ENCODE results near the gene SULT6B1. TPM values are rescaled to one million over a fixed set of nuclear protein-coding genes. Genes with fewer than 3 reads are reported as not detected.
"Not testable (repeated sequence)": the region's sequence is repeated elsewhere in the genome, so short reads cannot be mapped to it uniquely, and the experiment has no call there.

The SULT6B1 gene
- total RNA-seq, 4 donors from 2014 or later: not detected

DNA sequence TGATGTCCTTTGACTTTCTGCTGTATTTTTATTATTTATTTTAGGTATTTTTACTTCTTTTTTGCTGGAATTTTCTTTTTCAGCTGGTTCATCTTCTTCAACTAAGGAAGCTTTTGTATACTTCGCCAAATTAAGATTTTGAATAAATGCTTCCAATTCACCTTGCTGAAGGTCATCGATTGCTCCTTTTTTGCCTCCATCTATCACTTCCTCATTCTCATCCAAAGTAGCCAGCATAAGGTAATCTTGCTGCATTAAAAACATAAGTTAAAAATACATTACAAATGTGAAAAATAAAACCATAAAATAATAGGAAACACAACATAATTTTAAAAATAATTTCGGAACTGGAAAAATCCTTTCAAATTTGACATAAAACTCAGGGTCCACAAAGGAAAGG, 40.3 kb upstream of the SULT6B1 start:
- Histone ChIP-seq H3K4me1 (peaks cover 6 to 61% (median 24%) of the 10 kb centered on the region in 3 donors), H3K36me3 (peaks cover 0 to 21% of the 10 kb centered on the region in 2 donors), H3K9me3 (no peaks in the 10 kb centered on the region), H3K4me3 (no peak overlapping the region), H3K27me3 (no peaks in the 10 kb centered on the region), H3K27ac (no peak overlapping the region)
- WGBS, 2 donors (ENCODE audit: low coverage in 1 of 2): 89 to 100% methylated on average over 3 of the region's 3 CpGs
- no peak for ATAC-seq
- TF ChIP-seq POLR2AphosphoS5 (IDR thresholded peaks at IDR 0.05) (no peak), EP300 (IDR thresholded peaks at IDR 0.05) (no peak), CTCF (IDR thresholded peaks at IDR 0.05) (no peak), POLR2A (IDR thresholded peaks at IDR 0.05) (no peak)

DNA sequence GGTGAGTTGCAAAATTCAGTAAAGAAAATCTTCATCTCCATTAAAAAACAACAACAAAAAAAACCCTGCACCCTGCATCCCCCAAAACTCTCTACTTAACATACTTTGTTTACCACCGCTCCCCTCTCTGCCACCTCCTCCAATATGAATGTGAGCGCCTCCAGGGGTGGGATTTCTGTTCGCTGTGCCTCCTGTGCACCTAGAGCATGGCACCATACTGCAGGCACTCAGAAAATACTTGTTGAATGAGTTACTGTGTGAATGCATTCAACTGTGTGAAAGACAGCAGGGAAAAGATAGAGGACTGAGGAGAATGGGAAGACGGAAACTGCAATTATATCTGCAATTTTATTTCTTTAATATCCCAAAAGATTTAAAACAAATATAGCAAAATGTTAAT, 38.4 kb upstream of the SULT6B1 start:
- TF ChIP-seq EP300 (IDR thresholded peaks at IDR 0.05): no peak
- TF ChIP-seq POLR2A (IDR thresholded peaks at IDR 0.05): no peak
- TF ChIP-seq POLR2AphosphoS5 (IDR thresholded peaks at IDR 0.05): no peak
- TF ChIP-seq CTCF (IDR thresholded peaks at IDR 0.05): no peak
- Histone ChIP-seq H3K4me3 (no peak overlapping the region), H3K27me3 (no peaks in the 10 kb centered on the region), H3K9me3 (no peaks in the 10 kb centered on the region), H3K36me3 (peaks cover 4 to 36% of the 10 kb centered on the region in 2 donors), H3K4me1 (peaks cover 4 to 48% (median 16%) of the 10 kb centered on the region in 3 donors), H3K27ac (no peak overlapping the region)
- ATAC-seq: no peak
- 75 to 96% methylated on average over 1 to 4 of the region's 4 CpGs for WGBS, 2 donors (ENCODE audit: low coverage in 1 of 2)

DNA sequence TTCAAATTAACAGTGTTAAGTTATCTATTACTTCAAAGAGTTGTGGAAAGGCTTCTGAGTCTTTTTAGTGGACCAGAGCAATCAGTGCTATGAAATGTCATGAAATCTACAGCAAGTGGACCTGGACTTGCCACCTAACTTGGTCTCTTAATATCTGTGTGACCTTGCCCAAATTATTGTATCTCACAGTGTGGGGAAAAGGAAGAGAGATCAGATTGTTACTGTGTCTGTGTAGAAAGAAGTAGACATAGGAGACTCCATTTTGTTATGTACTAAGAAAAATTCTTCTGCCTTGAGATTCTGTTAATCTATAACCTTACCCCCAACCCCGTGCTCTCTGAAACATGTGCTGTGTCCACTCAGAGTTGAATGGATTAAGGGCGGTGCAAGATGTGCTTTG, 36.7 kb upstream of the SULT6B1 start:
- WGBS, 2 donors (ENCODE audit: low coverage in 1 of 2): no CpG with 5 or more reads among the region's 2 CpGs
- not testable (repeated sequence) for H3K27ac ChIP-seq, H3K9me3 ChIP-seq, H3K27me3 ChIP-seq, H3K4me3 ChIP-seq, ATAC-seq
- Histone ChIP-seq H3K36me3 (peaks cover 4 to 54% of the 10 kb centered on the region in 2 donors), H3K4me1 (peaks cover 4 to 42% (median 14%) of the 10 kb centered on the region in 3 donors)

GRCh38 chr2:37224063-37224462, 35.6 kb upstream of the SULT6B1 start:
- WGBS, 2 donors (ENCODE audit: low coverage in 1 of 2): 87 to 100% methylated on average over 1 of the region's 1 CpG
- Histone ChIP-seq H3K36me3 (peaks cover 4 to 64% of the 10 kb centered on the region in 2 donors), H3K27me3 (no peaks in the 10 kb centered on the region), H3K4me1 (peaks cover 0 to 32% (median 6%) of the 10 kb centered on the region in 3 donors), H3K27ac (no peak overlapping the region), H3K9me3 (no peaks in the 10 kb centered on the region), H3K4me3 (no peak overlapping the region)
- TF ChIP-seq POLR2AphosphoS5 (IDR thresholded peaks at IDR 0.05): no peak
- no peak for TF ChIP-seq EP300 (IDR thresholded peaks at IDR 0.05)
- TF ChIP-seq POLR2A (IDR thresholded peaks at IDR 0.05): no peak
- TF ChIP-seq CTCF (IDR thresholded peaks at IDR 0.05): no peak
- no peak for ATAC-seq

DNA sequence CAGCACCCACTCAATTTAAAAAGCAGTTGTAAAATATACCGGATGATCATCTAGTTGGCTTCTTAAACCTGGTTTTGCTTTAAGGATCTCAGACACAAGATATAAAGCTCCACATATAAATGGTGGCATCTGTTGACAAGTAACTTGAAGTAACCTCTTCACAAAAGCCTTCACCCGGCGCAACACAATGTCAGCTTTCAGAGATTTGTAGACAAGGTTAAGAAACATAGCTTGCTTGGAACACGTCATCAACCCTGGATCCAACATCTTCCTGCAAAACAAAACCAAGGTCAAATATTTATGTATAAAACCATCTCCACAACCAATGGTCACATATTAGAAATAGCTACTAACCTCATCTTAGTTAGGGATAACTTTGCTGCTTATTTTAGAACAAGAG, 34.7 kb upstream of the SULT6B1 start:
- ATAC-seq: no peak
- Histone ChIP-seq H3K4me3 (no peak overlapping the region), H3K4me1 (peaks cover 0 to 27% (median 6%) of the 10 kb centered on the region in 3 donors), H3K9me3 (no peaks in the 10 kb centered on the region), H3K27me3 (no peaks in the 10 kb centered on the region), H3K36me3 (peaks cover 4 to 68% of the 10 kb centered on the region in 2 donors), H3K27ac (no peak overlapping the region)
- TF ChIP-seq POLR2A (IDR thresholded peaks at IDR 0.05) (no peak), POLR2AphosphoS5 (IDR thresholded peaks at IDR 0.05) (no peak), EP300 (IDR thresholded peaks at IDR 0.05) (no peak), CTCF (IDR thresholded peaks at IDR 0.05) (no peak)
- WGBS, 2 donors (ENCODE audit: low coverage in 1 of 2): 91 to 95% methylated on average over 4 of the region's 4 CpGs

Data from gastroesophageal sphincter (tissue), 4 donors.